ENCODE data around the gene IRAG1. TPM values are rescaled to one million over a fixed set of nuclear protein-coding genes. Genes with fewer than 3 reads are reported as not detected.

IRAG1 gene
- total RNA-seq, 1 experiment from 2014 or later: not detected

- no peak for DNase-seq (ENCODE audit: unreplicated experiment)
- no peaks in the 10 kb centered on the region for H3K27me3 Mint-ChIP-seq (ENCODE audit: insufficient read depth, unreplicated experiment)
- CTCF ChIA-PET: interaction anchor here (0.6 to 5.0 kb wide), 23 partner anchors 9 to 249 kb away, joined by 3 to 79 read pairs (median 5); partner anchors contain the start of genes IRAG1 and RNF141
- intact Hi-C loops (cut with micrococcal nuclease): no loop called here
- no peaks in the 10 kb centered on the region for H3K4me1 Mint-ChIP-seq (ENCODE audit: insufficient read depth, unreplicated experiment)
- POLR2A ChIA-PET: interaction anchor here (0.8 to 1.8 kb wide), 5 partner anchors 61 to 248 kb away, joined by 3 to 10 read pairs (median 5); partner anchors contain the start of gene RNF141
- TF ChIP-seq CTCF (IDR thresholded peaks at IDR 0.05; ENCODE audit: unreplicated experiment): no peak
- no TSS peak for BruUV-seq (replicated peaks)
- no peak overlapping the region for H3K4me3 Mint-ChIP-seq (ENCODE audit: unreplicated experiment)
- H3K36me3 Mint-ChIP-seq (ENCODE audit: insufficient read depth, unreplicated experiment): no peaks in the 10 kb centered on the region
- H3K27ac Mint-ChIP-seq (ENCODE audit: low read depth, unreplicated experiment): no peak overlapping the region
- no peaks in the 10 kb centered on the region for H3K9me3 Mint-ChIP-seq (ENCODE audit: unreplicated experiment)
Measured at GRCh38 chr11:10653261-10653660, 40.3 kb downstream of the IRAG1 start.

- POLR2A ChIA-PET: no interaction called here
- H3K9me3 Mint-ChIP-seq (ENCODE audit: unreplicated experiment): no peaks in the 10 kb centered on the region
- H3K36me3 Mint-ChIP-seq (ENCODE audit: insufficient read depth, unreplicated experiment): no peaks in the 10 kb centered on the region
- intact Hi-C loops (cut with micrococcal nuclease): no loop called here
- H3K4me3 Mint-ChIP-seq (ENCODE audit: unreplicated experiment): no peak overlapping the region
- no peak for DNase-seq (ENCODE audit: unreplicated experiment)
- peaks cover 9% of the 10 kb centered on the region for H3K4me1 Mint-ChIP-seq (ENCODE audit: insufficient read depth, unreplicated experiment)
- BruUV-seq (replicated peaks): no TSS peak
- no peak overlapping the region for H3K27ac Mint-ChIP-seq (ENCODE audit: low read depth, unreplicated experiment)
- CTCF ChIA-PET: interaction anchor here (0.6 to 5.0 kb wide), 5 partner anchors 53 to 248 kb away, joined by 3 to 79 read pairs (median 6); no protein-coding TSS in a partner anchor
- TF ChIP-seq CTCF (IDR thresholded peaks at IDR 0.05; ENCODE audit: unreplicated experiment): no peak
- H3K27me3 Mint-ChIP-seq (ENCODE audit: insufficient read depth, unreplicated experiment): no peaks in the 10 kb centered on the region
Measured at GRCh38 chr11:10651656-10652361, 41.7 kb downstream of the IRAG1 start.

GRCh38 chr11:10650630-10651029 is 42.9 kb downstream of the IRAG1 start:
- CTCF ChIA-PET: interaction anchor here (0.6 to 1.3 kb wide), 3 partner anchors 26 to 244 kb away, joined by 3 to 6 read pairs (median 4); no protein-coding TSS in a partner anchor
- H3K36me3 Mint-ChIP-seq (ENCODE audit: insufficient read depth, unreplicated experiment): no peaks in the 10 kb centered on the region
- DNase-seq (ENCODE audit: unreplicated experiment): no peak
- TF ChIP-seq CTCF (IDR thresholded peaks at IDR 0.05; ENCODE audit: unreplicated experiment): no peak
- no peak overlapping the region for H3K4me3 Mint-ChIP-seq (ENCODE audit: unreplicated experiment)
- POLR2A ChIA-PET: interaction anchor here (0.8 to 1.0 kb wide), 2 partner anchors 22 to 66 kb away, joined by 3 read pairs; no protein-coding TSS in a partner anchor
- H3K27ac Mint-ChIP-seq (ENCODE audit: low read depth, unreplicated experiment): no peak overlapping the region
- no peaks in the 10 kb centered on the region for H3K9me3 Mint-ChIP-seq (ENCODE audit: unreplicated experiment)
- intact Hi-C loops (cut with micrococcal nuclease): no loop called here
- no peaks in the 10 kb centered on the region for H3K27me3 Mint-ChIP-seq (ENCODE audit: insufficient read depth, unreplicated experiment)
- BruUV-seq (replicated peaks): no TSS peak
- peaks cover 9% of the 10 kb centered on the region for H3K4me1 Mint-ChIP-seq (ENCODE audit: insufficient read depth, unreplicated experiment)

GRCh38 chr11:10650166-10650565 is 43.4 kb downstream of the IRAG1 start:
- peaks cover 9% of the 10 kb centered on the region for H3K4me1 Mint-ChIP-seq (ENCODE audit: insufficient read depth, unreplicated experiment)
- ChIA-PET POLR2A (interaction anchor here (0.8 to 1.0 kb wide), 2 partner anchors 23 to 65 kb away, joined by 3 read pairs; no protein-coding TSS in a partner anchor), CTCF (interaction anchor here (0.7 to 1.3 kb wide), 3 partner anchors 110 to 442 kb away, joined by 3 to 6 read pairs (median 4); no protein-coding TSS in a partner anchor)
- H3K27ac Mint-ChIP-seq (ENCODE audit: low read depth, unreplicated experiment): no peak overlapping the region
- intact Hi-C loops (cut with micrococcal nuclease): no loop called here
- no peak overlapping the region for H3K4me3 Mint-ChIP-seq (ENCODE audit: unreplicated experiment)
- H3K9me3 Mint-ChIP-seq (ENCODE audit: unreplicated experiment): no peaks in the 10 kb centered on the region
- H3K36me3 Mint-ChIP-seq (ENCODE audit: insufficient read depth, unreplicated experiment): no peaks in the 10 kb centered on the region
- TF ChIP-seq CTCF (IDR thresholded peaks at IDR 0.05; ENCODE audit: unreplicated experiment): no peak
- BruUV-seq (replicated peaks): no TSS peak
- no peaks in the 10 kb centered on the region for H3K27me3 Mint-ChIP-seq (ENCODE audit: insufficient read depth, unreplicated experiment)
- DNase-seq (ENCODE audit: unreplicated experiment): no peak

Data from MCF 10A (cell line).